K562 (cell line): ENCODE data around the gene TOR1AIP1. TPM values are rescaled to one million over a fixed set of nuclear protein-coding genes. Genes with fewer than 3 reads are reported as not detected.

Experiments used
- CTCFL ChIP-seq: IDR thresholded peaks from 2 replicates; pipeline ENCODE4 v1.6.1; 2011; ENCODE audit warnings: borderline replicate concordance, low read depth, mild to moderate bottlenecking, moderate library complexity, low read length; ENCODE audit not compliant: insufficient read depth, poor library complexity, severe bottlenecking
- NONO ChIP-seq, 2 experiments: fragments of 200-400 bp in 1 of 2; fragments of 450-650 bp in 1 of 2; formaldehyde crosslinking in 1 of 2; IDR thresholded peaks; 2 replicates each; pipeline ENCODE4 v1.6.1; 2017; ENCODE audit warnings: low read depth in 2 of 2, mild to moderate bottlenecking in 2 of 2, moderate library complexity in 2 of 2, low read length in 1 of 2
- RBM34 ChIP-seq: fragments of 200-400 bp; formaldehyde crosslinking; IDR thresholded peaks from 2 replicates; pipeline ENCODE4 v1.6.1; 2018; ENCODE audit warnings: low read length, borderline replicate concordance; ENCODE audit not compliant: insufficient read depth
- RCOR1 ChIP-seq, 2 experiments: IDR thresholded peaks; 2 replicates each; pipeline ENCODE4 v1.6.1; 2012; ENCODE audit warnings: low read depth in 2 of 2, low read length in 2 of 2, borderline replicate concordance in 1 of 2, improper control_type of control experiment in 1 of 2
- TBL1XR1 ChIP-seq, 2 experiments: IDR thresholded peaks; 2 replicates each; pipeline ENCODE4 v1.6.1; 2012; ENCODE audit warnings: improper control_type of control experiment in 2 of 2, low read length in 2 of 2, mild to moderate bottlenecking in 1 of 2
- YBX1 ChIP-seq: fragments of 450-650 bp; IDR thresholded peaks from 2 replicates; pipeline ENCODE4 v1.7.1; 2016; ENCODE audit warnings: mild to moderate bottlenecking
- ZBTB40 ChIP-seq, 2 experiments: fragments of 450-650 bp in 1 of 2; sonication (generic) in 1 of 2; formaldehyde crosslinking in 1 of 2; IDR thresholded peaks; 2 replicates each; pipeline versions ENCODE4 v1.7.1 to v1.9.0; 2016 to 2022; ENCODE audit warnings: inconsistent platforms in 1 of 2, mild to moderate bottlenecking in 1 of 2, missing genetic modification reagents in 1 of 2
- ZFX ChIP-seq: sonication (generic); formaldehyde crosslinking; IDR thresholded peaks from 2 replicates; pipeline ENCODE4 v1.8.0; 2022; ENCODE audit warnings: mild to moderate bottlenecking, missing genetic modification reagents, moderate library complexity
- ZNF121 ChIP-seq: sonication (generic); formaldehyde crosslinking; conservative IDR thresholded peaks from 2 replicates; pipeline ENCODE4 v1.8.0; 2022; ENCODE audit warnings: missing genetic modification reagents
- ZNF445 ChIP-seq: fragments of 250-450 bp; sonication (Bioruptor Pico); IDR thresholded peaks from 2 replicates; pipeline ENCODE4 v1.4.0; 2020; ENCODE audit warnings: low read depth, mild to moderate bottlenecking, moderate library complexity
- ZNF583 ChIP-seq: fragments of 250-450 bp; sonication (Bioruptor Pico); IDR thresholded peaks from 2 replicates; pipeline ENCODE4 v1.4.0; 2020
- ZNF584 ChIP-seq: fragments of 200-800 bp; sonication (Bioruptor generic); IDR thresholded peaks from 2 replicates; pipeline ENCODE4 v1.6.1; 2016; ENCODE audit warnings: low read depth, mild to moderate bottlenecking, missing genetic modification characterization, missing compliant biosample characterization
- ZNF764 ChIP-seq: fragments of 250-450 bp; sonication (Bioruptor Pico); IDR thresholded peaks from 2 replicates; pipeline ENCODE4 v1.4.0; 2020; ENCODE audit warnings: low read depth, mild to moderate bottlenecking, moderate library complexity
- polyA plus RNA-seq, 8 experiments: library from polyadenylated mRNA; depleted of rRNA in 4 of 8; stranded (reverse) in 5 of 8; unstranded in 3 of 8; fragments of >200 nt; fragmentation: Nextera tagmentation in 2 of 8; fragmentation: Illumina TruSeq in 1 of 8; extraction: Ambion mirVana in 2 of 8; extraction: Trizol in 1 of 8; gene quantifications; 2 replicates each; pipeline versions ENCODE4 v1.2.1 to v1.2.3, GENCODE V29; 2011 to 2014; ENCODE audit warnings: inconsistent platforms in 1 of 8, missing spikeins in 1 of 8
- total RNA-seq, 7 experiments: library from RNA; depleted of rRNA in 6 of 7; stranded (reverse); fragments of >200 nt in 6 of 7; fragmentation: Illumina TruSeq in 2 of 7; extraction: Trizol in 2 of 7; gene quantifications; 2 replicates each; pipeline versions ENCODE4 v1.2.1 to v1.2.3, GENCODE V29; 2011 to 2021; ENCODE audit warnings: low replicate concordance in 1 of 7
- TF ChIP-seq, protein P1 (sequence below): sonication (generic); formaldehyde crosslinking; IDR thresholded peaks from 2 replicates; pipeline ENCODE4 v1.8.1; 2023; ENCODE audit warnings: mild to moderate bottlenecking, missing genetic modification reagents

The TOR1AIP1 gene
- total and polyA plus RNA-seq, 9 of the 15 experiments (the other 6 are each of a cell fraction or from before 2014, with no cell fraction given), result 18.1 to 46.9 (median 35.5) TPM

DNA sequence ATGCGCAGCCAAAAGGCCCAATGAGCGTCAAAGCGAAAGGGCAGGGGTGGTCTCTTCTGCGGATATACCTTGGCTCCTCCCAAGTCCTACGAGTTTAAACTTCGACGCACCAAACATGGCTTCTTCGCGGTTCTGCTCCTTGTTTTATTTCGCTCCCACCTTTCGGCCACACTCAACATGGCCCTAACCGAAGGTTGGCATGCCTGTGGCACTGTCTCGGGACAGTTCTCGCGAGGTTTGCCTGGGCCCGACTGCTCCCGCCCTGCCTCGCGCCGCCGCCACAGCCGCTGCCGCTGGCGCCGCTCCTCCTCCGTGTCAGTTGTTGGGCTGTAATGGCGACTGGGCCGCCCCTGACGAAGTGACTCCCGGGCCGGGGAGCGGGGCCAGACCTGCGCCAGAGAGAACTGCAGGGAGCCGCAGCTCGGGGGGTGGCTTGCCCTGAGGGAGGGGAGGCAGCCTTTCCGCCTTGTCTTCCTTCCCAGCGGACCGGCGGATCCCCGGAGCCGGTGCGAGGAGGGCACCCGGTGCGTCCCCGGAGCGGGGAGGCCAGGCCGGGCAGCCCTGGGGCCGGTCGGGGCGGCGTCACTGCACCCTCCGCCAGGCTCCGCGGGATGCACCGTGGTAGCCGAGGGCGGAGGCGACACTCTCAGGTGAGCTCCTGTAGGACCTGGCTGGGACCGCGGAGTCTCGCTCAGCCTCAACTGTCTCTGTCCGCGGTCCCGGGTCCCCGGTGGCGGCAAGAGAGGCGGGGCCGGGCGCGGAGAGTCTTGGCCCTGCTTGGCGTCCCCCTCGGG is 72.6 kb downstream of the TOR1AIP1 start, which contains the start of gene CEP350 (continued):
- TF ChIP-seq CTCFL (no peak), YBX1 (no peak), ZFX (CRISPR knock-in tag) (peak; percentile 100), ZNF584 (CRISPR knock-in tag) (peak; percentile 71), TBL1XR1 (IDR thresholded peaks at IDR 0.05; ENCODE audit: low read length in 2 of 2) (no peak), RCOR1 (IDR thresholded peaks at IDR 0.05; ENCODE audit: borderline replicate concordance in 1 of 2, low read depth in 2 of 2, low read length in 2 of 2) (peak in 1 of 2 experiments; percentile 31; a peak in 1 of 4 replicates), ZNF445 (CRISPR knock-in tag) (no peak), ZNF583 (CRISPR knock-in tag) (0 out of 2 replicates have a peak, but pooled peaks have one; percentile 57), ZNF764 (CRISPR knock-in tag) (no peak), NONO (IDR thresholded peaks at IDR 0.05; ENCODE audit: low read depth in 2 of 2, low read length in 1 of 2) (peak; percentile 74 to 81), ZBTB40 (IDR thresholded peaks at IDR 0.05) (peak; percentile 30), ZBTB40 (CRISPR knock-in tag; IDR thresholded peaks at IDR 0.05) (no peak), RBM34 (peak; percentile 59; the same call in 1 of the 2 replicates), ZNF121 (CRISPR knock-in tag) (peak; percentile 25)
- TF ChIP-seq, protein P1, sequence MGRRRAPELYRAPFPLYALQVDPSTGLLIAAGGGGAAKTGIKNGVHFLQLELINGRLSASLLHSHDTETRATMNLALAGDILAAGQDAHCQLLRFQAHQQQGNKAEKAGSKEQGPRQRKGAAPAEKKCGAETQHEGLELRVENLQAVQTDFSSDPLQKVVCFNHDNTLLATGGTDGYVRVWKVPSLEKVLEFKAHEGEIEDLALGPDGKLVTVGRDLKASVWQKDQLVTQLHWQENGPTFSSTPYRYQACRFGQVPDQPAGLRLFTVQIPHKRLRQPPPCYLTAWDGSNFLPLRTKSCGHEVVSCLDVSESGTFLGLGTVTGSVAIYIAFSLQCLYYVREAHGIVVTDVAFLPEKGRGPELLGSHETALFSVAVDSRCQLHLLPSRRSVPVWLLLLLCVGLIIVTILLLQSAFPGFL (CRISPR knock-in tag), result no peak
